SK-N-SH (cell line): ENCODE measurements around the gene CREB5. TPM values are rescaled to one million over a fixed set of nuclear protein-coding genes. Genes with fewer than 3 reads are reported as not detected.

Experiments
- CTCF ChIA-PET: fragments of 300-600, 350-600 bp; formaldehyde crosslinking; extraction: SDS; loops from one replicate; lab custom pipeline; 2021; lab: Yijun Ruan, JAX
- POLR2A ChIA-PET: fragments of 350-600 bp; sonication (Branson Sonifier 250); formaldehyde crosslinking; extraction: SDS; loops from one replicate; lab custom pipeline; 2020; ENCODE audit warnings: antibody characterized with exemption, inconsistent platforms; lab: Yijun Ruan, JAX
- DNase-seq: peaks from one replicate; pipeline ENCODE4 v3.0.0; 2012
- H2AFZ ChIP-seq: fragments of 200-600 bp; sonication (generic); 2 replicates; pipeline ENCODE4 v1.8.1; 2016; ENCODE audit warnings: antibody characterized with exemption, mild to moderate bottlenecking, low read depth
- H3F3A ChIP-seq: fragments of 200-600 bp; sonication (generic); replicated peaks from 2 replicates; pipeline ENCODE3; 2016; ENCODE audit warnings: antibody characterized with exemption, mild to moderate bottlenecking; ENCODE audit not compliant: insufficient read depth
- H3K27ac ChIP-seq, 2 experiments: fragments of 200-500 bp in 1 of 2; fragments of 200-600 bp in 1 of 2; sonication (Bioruptor generic) in 1 of 2; sonication (generic), shearing (Covaris generic) in 1 of 2; 2 replicates each; pipeline versions ENCODE4 v1.5.1 to v1.6.1; 2014 to 2016; ENCODE audit warnings: low read depth in 2 of 2, inconsistent platforms in 1 of 2, low read length in 1 of 2, mild to moderate bottlenecking in 1 of 2, mixed read lengths in 1 of 2
- H3K27me3 ChIP-seq: fragments of 200-600 bp; sonication (generic), shearing (Covaris generic); 2 replicates; pipeline ENCODE4 v1.6.1; 2016; ENCODE audit warnings: mixed run types; ENCODE audit not compliant: insufficient read depth
- H3K36me3 ChIP-seq, 2 experiments: fragments of 200-500 bp in 1 of 2; fragments of 200-600 bp in 1 of 2; sonication (Bioruptor generic) in 1 of 2; sonication (generic) in 1 of 2; replicated peaks in 1 of 2; 2 replicates each; pipeline versions ENCODE3 to v1.5.1; 2014 to 2016; ENCODE audit warnings: low read length in 1 of 2, mild to moderate bottlenecking in 1 of 2; ENCODE audit not compliant: insufficient read depth in 2 of 2, control insufficient read depth in 1 of 2
- H3K4me1 ChIP-seq, 2 experiments: fragments of 200-500 bp in 1 of 2; fragments of 200-600 bp in 1 of 2; sonication (Bioruptor generic) in 1 of 2; sonication (generic), shearing (Covaris generic) in 1 of 2; 2 replicates each; pipeline versions ENCODE4 v1.5.1 to v1.6.1; 2014 to 2016; ENCODE audit warnings: low read depth in 1 of 2, low read length in 1 of 2, mixed run types in 1 of 2; ENCODE audit not compliant: insufficient read depth in 2 of 2, control insufficient read depth in 1 of 2
- H3K4me2 ChIP-seq: fragments of 200-600 bp; sonication (generic), shearing (Covaris generic); 2 replicates; pipeline ENCODE4 v1.6.1; 2017; ENCODE audit warnings: mixed run types
- H3K4me3 ChIP-seq, 2 experiments: fragments of 200-500 bp in 1 of 2; fragments of 200-600 bp in 1 of 2; sonication (Bioruptor generic) in 1 of 2; sonication (generic), shearing (Covaris generic) in 1 of 2; 2 replicates each; pipeline versions ENCODE4 v1.5.1 to v1.8.1; 2014 to 2016; ENCODE audit warnings: low read depth in 2 of 2, inconsistent platforms in 1 of 2, low read length in 1 of 2, mild to moderate bottlenecking in 1 of 2, mixed read lengths in 1 of 2, moderate library complexity in 1 of 2
- H3K79me2 ChIP-seq: fragments of 200-600 bp; sonication (generic); 2 replicates; pipeline ENCODE4 v1.8.1; 2017; ENCODE audit warnings: mild to moderate bottlenecking; ENCODE audit not compliant: insufficient read depth
- H3K9ac ChIP-seq: fragments of 200-600 bp; sonication (generic); 2 replicates; pipeline ENCODE4 v1.6.1; 2017; ENCODE audit warnings: mixed run types
- H3K9me2 ChIP-seq: fragments of 200-600 bp; sonication (generic); 2 replicates; pipeline ENCODE4 v1.6.1; 2017; ENCODE audit warnings: mixed run types
- H3K9me3 ChIP-seq: fragments of 200-600 bp; sonication (generic); 2 replicates; pipeline ENCODE4 v1.6.1; 2017; ENCODE audit warnings: mixed run types, mild to moderate bottlenecking, moderate library complexity
- H4K20me1 ChIP-seq: fragments of 200-600 bp; sonication (generic); 2 replicates; pipeline ENCODE4 v1.6.1; 2017; ENCODE audit warnings: mild to moderate bottlenecking, mixed run types; ENCODE audit not compliant: insufficient read depth
- CHD2 ChIP-seq: fragments of 150-350 bp; IDR thresholded peaks from 2 replicates; pipeline ENCODE4 v1.6.1; 2018; ENCODE audit warnings: low read length; ENCODE audit not compliant: partially characterized antibody
- ELF1 ChIP-seq: IDR thresholded peaks from 2 replicates; pipeline ENCODE4 v1.4.0; 2012
- EP300 ChIP-seq, 2 experiments: IDR thresholded peaks; 2 replicates each; pipeline versions ENCODE4 v1.4.0 to v1.6.1; 2012; ENCODE audit warnings: borderline replicate concordance in 1 of 2, low read depth in 1 of 2, low read length in 1 of 2
- FOSL2 ChIP-seq: IDR thresholded peaks from 2 replicates; pipeline ENCODE4 v1.4.0; 2012; ENCODE audit warnings: low read depth, mild to moderate bottlenecking, moderate library complexity, borderline replicate concordance
- FOXJ3 ChIP-seq: sonication (generic); formaldehyde crosslinking; IDR thresholded peaks from 2 replicates; pipeline ENCODE4 v1.5.1; 2020; ENCODE audit warnings: mild to moderate bottlenecking, missing genetic modification reagents
- FOXM1 ChIP-seq: IDR thresholded peaks from 2 replicates; pipeline ENCODE4 v1.4.0; 2012; ENCODE audit warnings: low read depth, mild to moderate bottlenecking
- GABPA ChIP-seq: IDR thresholded peaks from 2 replicates; pipeline ENCODE4 v1.4.0; 2012; ENCODE audit warnings: low read depth, mild to moderate bottlenecking
- GATA2 ChIP-seq: sonication (generic); formaldehyde crosslinking; IDR thresholded peaks from 2 replicates; pipeline ENCODE4 v1.5.0; 2020; ENCODE audit warnings: mild to moderate bottlenecking, missing genetic modification reagents
- IRF3 ChIP-seq: fragments of 150-350 bp; IDR thresholded peaks from 2 replicates; pipeline ENCODE4 v1.6.1; 2016; ENCODE audit warnings: mild to moderate bottlenecking, low read depth, low read length
- JUND ChIP-seq: IDR thresholded peaks from 2 replicates; pipeline ENCODE4 v1.4.0; 2012
- MEF2A ChIP-seq: IDR thresholded peaks from 2 replicates; pipeline ENCODE4 v1.4.0; 2012; ENCODE audit warnings: low read depth, borderline replicate concordance
- MXI1 ChIP-seq: IDR thresholded peaks from 2 replicates; pipeline ENCODE4 v1.6.1; 2012; ENCODE audit warnings: mild to moderate bottlenecking, low read depth, low read length, improper control_type of control experiment
- PBX3 ChIP-seq: IDR thresholded peaks from 2 replicates; pipeline ENCODE4; 2012
- POLR2AphosphoS5 ChIP-seq: IDR thresholded peaks from 2 replicates; pipeline ENCODE4 v1.6.1; 2012; ENCODE audit warnings: low read depth, low read length
- SMC3 ChIP-seq: IDR thresholded peaks from 2 replicates; pipeline ENCODE4 v1.6.1; 2012; ENCODE audit warnings: low read depth, low read length, improper control_type of control experiment
- TAF1 ChIP-seq: IDR thresholded peaks from 2 replicates; pipeline ENCODE4 v1.6.1; 2012; ENCODE audit warnings: low read depth, mild to moderate bottlenecking, low read length, moderate library complexity, borderline replicate concordance
- TEAD4 ChIP-seq: IDR thresholded peaks from 2 replicates; pipeline ENCODE4 v1.4.0; 2012; ENCODE audit warnings: mild to moderate bottlenecking, borderline replicate concordance; ENCODE audit not compliant: insufficient read depth
- WGBS: methylation state at CpG from one replicate; pipeline ENCODE4 v1.1.6; 2017; ENCODE audit warnings: low lambda C conversion rate; 5-methylcytosine and 5-hydroxymethylcytosine counted together
- polyA plus RNA-seq, 3 experiments: library from polyadenylated mRNA; depleted of rRNA; stranded (reverse); fragments of >200 nt; gene quantifications; 2 replicates each; pipeline ENCODE4 v1.2.3, GENCODE V29; 2012
- TF ChIP-seq, protein P1 (sequence below): fragments of 150-350 bp; IDR thresholded peaks from 2 replicates; pipeline ENCODE4 v1.6.1; 2017; ENCODE audit warnings: antibody characterized with exemption, low read length, low read depth, borderline replicate concordance
- TF ChIP-seq, protein P2 (sequence below): IDR thresholded peaks from 2 replicates; pipeline ENCODE4 v1.4.0; 2012; ENCODE audit warnings: low read depth
- TF ChIP-seq, protein P3 (sequence below): IDR thresholded peaks from 2 replicates; pipeline ENCODE4 v1.4.0; 2012; ENCODE audit warnings: low read depth, borderline replicate concordance

CREB5 gene
- polyA plus RNA-seq, 1 of the 3 experiments (the other 2 are of a cell fraction) = 19.3 TPM

GRCh38 chr7:28853150-28853549, 440.8 kb downstream of the CREB5 start:
- WGBS = 84% methylated on average over 4 of the region's 4 CpGs
- no peak for DNase-seq
- H3F3A ChIP-seq = peaks cover 15% of the 10 kb centered on the region
- peaks cover 4 to 9% of the 10 kb centered on the region in 2 experiments; a peak in 2 of 4 replicates for H3K4me1 ChIP-seq
- H3K9me2 ChIP-seq = no peaks in the 10 kb centered on the region
- TF ChIP-seq GATA2 (no peak), ELF1 (no peak), TEAD4 (no peak), MEF2A (no peak), PBX3 (no peak), IRF3 (no peak), SMC3 (no peak), FOXJ3 (no peak), TAF1 (no peak), FOXM1 (no peak), MXI1 (no peak), GABPA (no peak), JUND (no peak), CHD2 (no peak), FOSL2 (no peak), POLR2AphosphoS5 (no peak), EP300 (IDR thresholded peaks at IDR 0.05; ENCODE audit: borderline replicate concordance in 1 of 2, low read depth in 1 of 2, low read length in 1 of 2) (no peak)
- TF ChIP-seq, protein P1, sequence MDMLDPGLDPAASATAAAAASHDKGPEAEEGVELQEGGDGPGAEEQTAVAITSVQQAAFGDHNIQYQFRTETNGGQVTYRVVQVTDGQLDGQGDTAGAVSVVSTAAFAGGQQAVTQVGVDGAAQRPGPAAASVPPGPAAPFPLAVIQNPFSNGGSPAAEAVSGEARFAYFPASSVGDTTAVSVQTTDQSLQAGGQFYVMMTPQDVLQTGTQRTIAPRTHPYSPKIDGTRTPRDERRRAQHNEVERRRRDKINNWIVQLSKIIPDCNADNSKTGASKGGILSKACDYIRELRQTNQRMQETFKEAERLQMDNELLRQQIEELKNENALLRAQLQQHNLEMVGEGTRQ = no peak
- TF ChIP-seq, protein P2, sequence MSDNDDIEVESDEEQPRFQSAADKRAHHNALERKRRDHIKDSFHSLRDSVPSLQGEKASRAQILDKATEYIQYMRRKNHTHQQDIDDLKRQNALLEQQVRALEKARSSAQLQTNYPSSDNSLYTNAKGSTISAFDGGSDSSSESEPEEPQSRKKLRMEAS = no peak
- TF ChIP-seq, protein P3, sequence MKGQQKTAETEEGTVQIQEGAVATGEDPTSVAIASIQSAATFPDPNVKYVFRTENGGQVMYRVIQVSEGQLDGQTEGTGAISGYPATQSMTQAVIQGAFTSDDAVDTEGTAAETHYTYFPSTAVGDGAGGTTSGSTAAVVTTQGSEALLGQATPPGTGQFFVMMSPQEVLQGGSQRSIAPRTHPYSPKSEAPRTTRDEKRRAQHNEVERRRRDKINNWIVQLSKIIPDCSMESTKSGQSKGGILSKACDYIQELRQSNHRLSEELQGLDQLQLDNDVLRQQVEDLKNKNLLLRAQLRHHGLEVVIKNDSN = no peak
- TF ChIP-seq, all 33 proteins: peak for 0
- no peaks in the 10 kb centered on the region for H3K9me3 ChIP-seq
- no peak overlapping the region for H3K9ac ChIP-seq
- ChIA-PET CTCF (interaction anchor here (0.7 to 3.6 kb wide), 11 partner anchors 13 to 588 kb away, joined by 3 to 30 read pairs (median 5); no protein-coding TSS in a partner anchor), POLR2A (no interaction called here)
- no peaks in the 10 kb centered on the region for H3K36me3 ChIP-seq
- peaks cover 27% of the 10 kb centered on the region; the same call in 1 of the 2 replicates for H3K27me3 ChIP-seq
- H3K4me2 ChIP-seq = no peak overlapping the region
- no peaks in the 10 kb centered on the region for H3K79me2 ChIP-seq
- H3K27ac ChIP-seq = no peak overlapping the region
- H4K20me1 ChIP-seq = no peaks in the 10 kb centered on the region
- no peak overlapping the region for H3K4me3 ChIP-seq
- no peak overlapping the region for H2AFZ ChIP-seq
